GM12892 (cell line): ENCODE results near the gene NFATC1.

Experiments
- POLR2A ChIP-seq: IDR thresholded peaks from 2 replicates; pipeline ENCODE4 v1.6.1; 2011; ENCODE audit warnings: low read depth, low read length, control low read depth
- POLR2AphosphoS5 ChIP-seq: IDR thresholded peaks from 2 replicates; pipeline ENCODE4 v1.6.1; 2011; ENCODE audit warnings: low read depth, low read length, control low read depth

DNA sequence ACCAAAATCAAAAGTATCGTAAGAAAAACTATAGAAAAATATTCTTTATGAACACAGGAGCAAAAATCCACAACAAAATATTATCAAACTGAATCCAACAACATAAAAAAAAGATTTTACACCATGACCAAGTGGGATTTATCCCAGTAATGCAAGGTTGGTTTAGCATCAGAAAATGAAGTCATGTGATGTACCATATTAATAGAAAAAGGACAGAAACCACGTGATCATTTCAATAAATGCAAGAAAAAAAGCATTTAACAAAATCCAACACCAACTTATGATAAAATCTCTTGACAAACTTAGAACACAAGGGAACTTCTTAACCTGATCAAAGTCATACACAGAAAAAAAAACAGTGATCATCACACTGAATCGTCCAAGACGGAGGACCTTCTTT lies 105.3 kb downstream of the NFATC1 start:
- TF ChIP-seq POLR2A (no peak), POLR2AphosphoS5 (no peak)
